SK-N-SH (cell line): ENCODE results near the gene SLCO2B1. TPM values are rescaled to one million over a fixed set of nuclear protein-coding genes. Genes with fewer than 3 reads are reported as not detected.
A peak's percentile ranks its signal among the peaks of the same experiment; 100 is the strongest.

ENCODE experiments used
- CTCF ChIA-PET: fragments of 300-600, 350-600 bp; formaldehyde crosslinking; extraction: SDS; loops from one replicate; lab custom pipeline; 2021; lab: Yijun Ruan, JAX
- POLR2A ChIA-PET: fragments of 350-600 bp; sonication (Branson Sonifier 250); formaldehyde crosslinking; extraction: SDS; loops from one replicate; lab custom pipeline; 2020; ENCODE audit warnings: antibody characterized with exemption, inconsistent platforms; lab: Yijun Ruan, JAX
- DNase-seq: peaks from one replicate; pipeline ENCODE4 v3.0.0; 2012
- H2AFZ ChIP-seq: fragments of 200-600 bp; sonication (generic); 2 replicates; pipeline ENCODE4 v1.8.1; 2016; ENCODE audit warnings: antibody characterized with exemption, mild to moderate bottlenecking, low read depth
- H3F3A ChIP-seq: fragments of 200-600 bp; sonication (generic); replicated peaks from 2 replicates; pipeline ENCODE3; 2016; ENCODE audit warnings: antibody characterized with exemption, mild to moderate bottlenecking; ENCODE audit not compliant: insufficient read depth
- H3K27ac ChIP-seq, 2 experiments: fragments of 200-500 bp in 1 of 2; fragments of 200-600 bp in 1 of 2; sonication (Bioruptor generic) in 1 of 2; sonication (generic), shearing (Covaris generic) in 1 of 2; 2 replicates each; pipeline versions ENCODE4 v1.5.1 to v1.6.1; 2014 to 2016; ENCODE audit warnings: low read depth in 2 of 2, inconsistent platforms in 1 of 2, low read length in 1 of 2, mild to moderate bottlenecking in 1 of 2, mixed read lengths in 1 of 2
- H3K27me3 ChIP-seq: fragments of 200-600 bp; sonication (generic), shearing (Covaris generic); 2 replicates; pipeline ENCODE4 v1.6.1; 2016; ENCODE audit warnings: mixed run types; ENCODE audit not compliant: insufficient read depth
- H3K36me3 ChIP-seq, 2 experiments: fragments of 200-500 bp in 1 of 2; fragments of 200-600 bp in 1 of 2; sonication (Bioruptor generic) in 1 of 2; sonication (generic) in 1 of 2; replicated peaks in 1 of 2; 2 replicates each; pipeline versions ENCODE3 to v1.5.1; 2014 to 2016; ENCODE audit warnings: low read length in 1 of 2, mild to moderate bottlenecking in 1 of 2; ENCODE audit not compliant: insufficient read depth in 2 of 2, control insufficient read depth in 1 of 2
- H3K4me1 ChIP-seq, 2 experiments: fragments of 200-500 bp in 1 of 2; fragments of 200-600 bp in 1 of 2; sonication (Bioruptor generic) in 1 of 2; sonication (generic), shearing (Covaris generic) in 1 of 2; 2 replicates each; pipeline versions ENCODE4 v1.5.1 to v1.6.1; 2014 to 2016; ENCODE audit warnings: low read depth in 1 of 2, low read length in 1 of 2, mixed run types in 1 of 2; ENCODE audit not compliant: insufficient read depth in 2 of 2, control insufficient read depth in 1 of 2
- H3K4me2 ChIP-seq: fragments of 200-600 bp; sonication (generic), shearing (Covaris generic); 2 replicates; pipeline ENCODE4 v1.6.1; 2017; ENCODE audit warnings: mixed run types
- H3K4me3 ChIP-seq, 2 experiments: fragments of 200-500 bp in 1 of 2; fragments of 200-600 bp in 1 of 2; sonication (Bioruptor generic) in 1 of 2; sonication (generic), shearing (Covaris generic) in 1 of 2; 2 replicates each; pipeline versions ENCODE4 v1.5.1 to v1.8.1; 2014 to 2016; ENCODE audit warnings: low read depth in 2 of 2, inconsistent platforms in 1 of 2, low read length in 1 of 2, mild to moderate bottlenecking in 1 of 2, mixed read lengths in 1 of 2, moderate library complexity in 1 of 2
- H3K79me2 ChIP-seq: fragments of 200-600 bp; sonication (generic); 2 replicates; pipeline ENCODE4 v1.8.1; 2017; ENCODE audit warnings: mild to moderate bottlenecking; ENCODE audit not compliant: insufficient read depth
- H3K9ac ChIP-seq: fragments of 200-600 bp; sonication (generic); 2 replicates; pipeline ENCODE4 v1.6.1; 2017; ENCODE audit warnings: mixed run types
- H3K9me2 ChIP-seq: fragments of 200-600 bp; sonication (generic); 2 replicates; pipeline ENCODE4 v1.6.1; 2017; ENCODE audit warnings: mixed run types
- H3K9me3 ChIP-seq: fragments of 200-600 bp; sonication (generic); 2 replicates; pipeline ENCODE4 v1.6.1; 2017; ENCODE audit warnings: mixed run types, mild to moderate bottlenecking, moderate library complexity
- H4K20me1 ChIP-seq: fragments of 200-600 bp; sonication (generic); 2 replicates; pipeline ENCODE4 v1.6.1; 2017; ENCODE audit warnings: mild to moderate bottlenecking, mixed run types; ENCODE audit not compliant: insufficient read depth
- ELF1 ChIP-seq: IDR thresholded peaks from 2 replicates; pipeline ENCODE4 v1.4.0; 2012
- EP300 ChIP-seq, 2 experiments: IDR thresholded peaks; 2 replicates each; pipeline versions ENCODE4 v1.4.0 to v1.6.1; 2012; ENCODE audit warnings: borderline replicate concordance in 1 of 2, low read depth in 1 of 2, low read length in 1 of 2
- EZH2phosphoT487 ChIP-seq: fragments of 200-600 bp; sonication (generic); IDR thresholded peaks from 2 replicates; pipeline ENCODE4 v1.6.1; 2017; ENCODE audit warnings: low read depth, mixed run types, mild to moderate bottlenecking, antibody characterized with exemption, moderate library complexity, borderline replicate concordance
- FOXJ3 ChIP-seq: sonication (generic); formaldehyde crosslinking; IDR thresholded peaks from 2 replicates; pipeline ENCODE4 v1.5.1; 2020; ENCODE audit warnings: mild to moderate bottlenecking, missing genetic modification reagents
- JUND ChIP-seq: IDR thresholded peaks from 2 replicates; pipeline ENCODE4 v1.4.0; 2012
- MXI1 ChIP-seq: IDR thresholded peaks from 2 replicates; pipeline ENCODE4 v1.6.1; 2012; ENCODE audit warnings: mild to moderate bottlenecking, low read depth, low read length, improper control_type of control experiment
- NFIC ChIP-seq: IDR thresholded peaks from 2 replicates; pipeline ENCODE4 v1.4.0; 2012; ENCODE audit warnings: borderline replicate concordance
- RAD21 ChIP-seq: IDR thresholded peaks from 2 replicates; pipeline ENCODE4 v1.6.1; 2012; ENCODE audit warnings: mild to moderate bottlenecking, low read length
- RXRA ChIP-seq: IDR thresholded peaks from 2 replicates; pipeline ENCODE4 v1.4.0; 2012; ENCODE audit warnings: low read depth, mild to moderate bottlenecking, borderline replicate concordance
- TCF12 ChIP-seq: IDR thresholded peaks from 2 replicates; pipeline ENCODE4 v1.4.0; 2012
- TEAD4 ChIP-seq: IDR thresholded peaks from 2 replicates; pipeline ENCODE4 v1.4.0; 2012; ENCODE audit warnings: mild to moderate bottlenecking, borderline replicate concordance; ENCODE audit not compliant: insufficient read depth
- USF1 ChIP-seq: IDR thresholded peaks from 2 replicates; pipeline ENCODE4 v1.4.0; 2012; ENCODE audit warnings: low read depth, borderline replicate concordance
- ZBTB33 ChIP-seq: IDR thresholded peaks from 2 replicates; pipeline ENCODE4 v1.4.0; 2012; ENCODE audit warnings: low read depth, borderline replicate concordance
- WGBS: methylation state at CpG from one replicate; pipeline ENCODE4 v1.1.6; 2017; ENCODE audit warnings: low lambda C conversion rate; 5-methylcytosine and 5-hydroxymethylcytosine counted together
- polyA plus RNA-seq, 3 experiments: library from polyadenylated mRNA; depleted of rRNA; stranded (reverse); fragments of >200 nt; gene quantifications; 2 replicates each; pipeline ENCODE4 v1.2.3, GENCODE V29; 2012
- TF ChIP-seq, protein P1 (sequence below): fragments of 150-350 bp; IDR thresholded peaks from 2 replicates; pipeline ENCODE4 v1.6.1; 2016; ENCODE audit warnings: mild to moderate bottlenecking, low read depth, low read length

Gene SLCO2B1
- polyA plus RNA-seq, 1 of the 3 experiments (the other 2 are of a cell fraction): 0.18 TPM

- 41% methylated on average over 4 of the region's 7 CpGs for WGBS
- H3K4me3 ChIP-seq: no peak overlapping the region
- H3K27me3 ChIP-seq: no peaks in the 10 kb centered on the region
- no peaks in the 10 kb centered on the region for H3K79me2 ChIP-seq
- POLR2A ChIA-PET: interaction anchor here (0.6 kb wide), 1 partner anchor 21 kb away, joined by 3 read pairs; no protein-coding TSS in a partner anchor
- TF ChIP-seq USF1: peak; percentile 59; the same call in 1 of the 2 replicates
- no peak for TF ChIP-seq ELF1
- no peaks in the 10 kb centered on the region; a peak in 1 of 4 replicates for H3K4me1 ChIP-seq
- H4K20me1 ChIP-seq: no peaks in the 10 kb centered on the region
- H3F3A ChIP-seq: no peaks in the 10 kb centered on the region
- CTCF ChIA-PET: interaction anchor here (1.1 to 5.1 kb wide), 4 partner anchors 31 to 66 kb away, joined by 3 to 18 read pairs (median 3); partner anchors contain the start of gene TPBGL
- no peak overlapping the region for H3K9ac ChIP-seq
- H2AFZ ChIP-seq: no peak overlapping the region
- no peak overlapping the region for H3K4me2 ChIP-seq
- no peaks in the 10 kb centered on the region for H3K9me3 ChIP-seq
- H3K36me3 ChIP-seq: no peaks in the 10 kb centered on the region
- DNase-seq: no peak
- H3K27ac ChIP-seq: no peak overlapping the region
- no peaks in the 10 kb centered on the region for H3K9me2 ChIP-seq
These were observed 24.0 kb downstream of the SLCO2B1 start for GRCh38 chr11:75174781-75175370.

GRCh38 chr11:75182664-75183063 lies 31.8 kb downstream of the SLCO2B1 start:
- no peaks in the 10 kb centered on the region; the same call in 1 of the 2 replicates for H3K27me3 ChIP-seq

DNA sequence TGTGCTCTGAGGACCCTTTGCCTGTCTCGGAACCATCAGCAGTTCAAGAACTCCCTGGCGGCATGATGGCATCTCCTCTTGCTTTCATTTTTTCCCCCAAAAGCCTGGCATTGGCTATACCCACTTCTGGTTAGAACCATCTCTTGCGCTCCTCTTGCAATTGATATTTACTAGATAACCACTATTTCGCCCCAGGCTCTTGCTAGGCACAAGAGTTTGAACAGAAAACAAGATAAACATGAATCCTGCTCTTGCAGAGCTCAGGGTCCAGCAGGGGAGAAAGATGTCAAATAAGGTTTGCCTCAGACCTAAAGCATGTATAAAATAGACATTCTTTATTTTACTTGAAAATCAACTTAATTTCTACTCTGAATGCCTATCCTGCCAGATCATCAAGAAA lies 33.1 kb downstream of the SLCO2B1 start:
- 67% methylated on average over 3 of the region's 4 CpGs for WGBS
- CTCF ChIA-PET: interaction anchor here (1.1 to 7.4 kb wide), 4 partner anchors 15 to 57 kb away, joined by 3 to 57 read pairs (median 6); partner anchors contain the start of gene TPBGL
- TF ChIP-seq RXRA: no peak
- TF ChIP-seq EZH2phosphoT487: no peak
- TF ChIP-seq TEAD4: no peak
- TF ChIP-seq, protein P1, sequence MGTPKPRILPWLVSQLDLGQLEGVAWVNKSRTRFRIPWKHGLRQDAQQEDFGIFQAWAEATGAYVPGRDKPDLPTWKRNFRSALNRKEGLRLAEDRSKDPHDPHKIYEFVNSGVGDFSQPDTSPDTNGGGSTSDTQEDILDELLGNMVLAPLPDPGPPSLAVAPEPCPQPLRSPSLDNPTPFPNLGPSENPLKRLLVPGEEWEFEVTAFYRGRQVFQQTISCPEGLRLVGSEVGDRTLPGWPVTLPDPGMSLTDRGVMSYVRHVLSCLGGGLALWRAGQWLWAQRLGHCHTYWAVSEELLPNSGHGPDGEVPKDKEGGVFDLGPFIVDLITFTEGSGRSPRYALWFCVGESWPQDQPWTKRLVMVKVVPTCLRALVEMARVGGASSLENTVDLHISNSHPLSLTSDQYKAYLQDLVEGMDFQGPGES: no peak
- TF ChIP-seq ZBTB33: no peak
- no peak for TF ChIP-seq FOXJ3 (CRISPR knock-in tag)
- no peak for TF ChIP-seq JUND
- TF ChIP-seq EP300 (IDR thresholded peaks at IDR 0.05; ENCODE audit: borderline replicate concordance in 1 of 2, low read depth in 1 of 2, low read length in 1 of 2): no peak
- TF ChIP-seq USF1: no peak

More at GRCh38 chr11:75182664-75183063, 31.8 kb downstream of the SLCO2B1 start:
- DNase-seq: no peak
- Histone ChIP-seq H3F3A (no peaks in the 10 kb centered on the region), H3K4me3 (no peak overlapping the region), H2AFZ (no peak overlapping the region), H3K4me2 (no peak overlapping the region), H3K27ac (no peak overlapping the region), H3K9ac (no peak overlapping the region), H3K36me3 (no peaks in the 10 kb centered on the region), H3K4me1 (peaks cover 0 to 11% of the 10 kb centered on the region in 2 experiments; a peak in 1 of 4 replicates), H4K20me1 (no peaks in the 10 kb centered on the region), H3K9me3 (no peaks in the 10 kb centered on the region), H3K9me2 (no peaks in the 10 kb centered on the region), H3K79me2 (no peaks in the 10 kb centered on the region)
- ChIA-PET POLR2A (no interaction called here), CTCF (interaction anchor here (0.8 to 7.4 kb wide), 10 partner anchors 12 to 253 kb away, joined by 3 to 57 read pairs (median 4); partner anchors contain the start of gene TPBGL)
- TF ChIP-seq TCF12: no peak
- TF ChIP-seq RAD21: no peak
- TF ChIP-seq NFIC: no peak
- TF ChIP-seq, protein P1: no peak
- TF ChIP-seq EZH2phosphoT487: no peak
- no peak for TF ChIP-seq RXRA
- TF ChIP-seq MXI1: no peak
- 34% methylated on average over 3 of the region's 3 CpGs for WGBS

More for the DNA sequence above, 33.1 kb downstream of the SLCO2B1 start:
- H3K9me3 ChIP-seq: no peaks in the 10 kb centered on the region
- no peak overlapping the region for H3K9ac ChIP-seq
- no peak overlapping the region for H3K4me3 ChIP-seq
- no peaks in the 10 kb centered on the region for H3K9me2 ChIP-seq
- no peaks in the 10 kb centered on the region for H3F3A ChIP-seq
- DNase-seq: no peak
- no peak overlapping the region for H2AFZ ChIP-seq
- no peak overlapping the region for H3K27ac ChIP-seq
- no peaks in the 10 kb centered on the region; the same call in 1 of the 2 replicates for H3K27me3 ChIP-seq
- H3K36me3 ChIP-seq: no peaks in the 10 kb centered on the region
- no peak overlapping the region for H3K4me2 ChIP-seq
- POLR2A ChIA-PET: no interaction called here
- H4K20me1 ChIP-seq: no peaks in the 10 kb centered on the region
- H3K79me2 ChIP-seq: no peaks in the 10 kb centered on the region
- peaks cover 0 to 11% of the 10 kb centered on the region in 2 experiments; a peak in 1 of 4 replicates for H3K4me1 ChIP-seq
